Right atrium auricular region (tissue), 2 donors: ENCODE measurements around the gene CDC42EP1. TPM values are rescaled to one million over a fixed set of nuclear protein-coding genes. Genes with fewer than 3 reads are reported as not detected.

ENCODE experiments used
- DNase-seq: peaks from one replicate; pipeline ENCODE4 v3.0.0-alpha.2; 2019; ENCODE audit warnings: low spot score
- H3K27ac ChIP-seq, 2 donors: fragments of 200-600 bp; sonication (generic); 1 replicate in 1 of 2; 2 replicates in 1 of 2; pipeline ENCODE4 v1.5.1; 2016 to 2019
- H3K27me3 ChIP-seq, 2 donors: fragments of 200-600 bp; sonication (generic); one replicate each; pipeline versions ENCODE4 v1.5.1 to v1.6.0; 2017 to 2019
- H3K36me3 ChIP-seq: fragments of 200-600 bp; sonication (generic); one replicate; pipeline ENCODE4 v1.5.1; 2016
- H3K4me1 ChIP-seq, 2 donors: fragments of 200-600 bp; sonication (generic); one replicate each; pipeline versions ENCODE4 v1.5.1 to v1.6.0; 2017 to 2019
- H3K4me3 ChIP-seq, 2 donors: fragments of 200-600 bp; sonication (generic); 1 replicate in 1 of 2; 2 replicates in 1 of 2; pipeline ENCODE4 v1.5.1; 2017 to 2019; ENCODE audit warnings: mild to moderate bottlenecking in 1 of 2, moderate library complexity in 1 of 2
- H3K9me3 ChIP-seq, 2 donors: fragments of 200-600 bp; sonication (generic); one replicate each; pipeline ENCODE4 v1.5.1; 2019
- CTCF ChIP-seq, 2 donors: fragments of 200-600 bp; sonication (generic); IDR thresholded peaks; one replicate each; pipeline ENCODE4 v1.5.1; 2019; ENCODE audit warnings: antibody characterized with exemption in 2 of 2
- total RNA-seq, 2 donors: library from RNA; depleted of rRNA; stranded (reverse); fragments of >200 nt; gene quantifications; one replicate each; pipeline ENCODE4 v1.1.0, GENCODE V29; 2016

CDC42EP1 gene
- total RNA-seq, 2 donors from 2014 or later = 20.7 to 34.8 TPM

- TF ChIP-seq CTCF (IDR thresholded peaks at IDR 0.05) = no peak
- Histone ChIP-seq H3K4me1 (peaks cover 0 to 36% of the 10 kb centered on the region in 2 donors), H3K27me3 (no peaks in the 10 kb centered on the region), H3K9me3 (no peaks in the 10 kb centered on the region), H3K27ac (no peak overlapping the region), H3K36me3 (no peaks in the 10 kb centered on the region), H3K4me3 (no peak overlapping the region)
- no peak for DNase-seq
Measured at GRCh38 chr22:37542959-37543358, 17.3 kb upstream of the CDC42EP1 start.

- Histone ChIP-seq H3K4me1 (peaks cover 0 to 50% of the 10 kb centered on the region in 2 donors), H3K27ac (peak overlapping the region; percentile 84 to 91), H3K4me3 (peak overlapping the region in 1 of 2 donors; percentile 28), H3K36me3 (no peaks in the 10 kb centered on the region), H3K9me3 (no peaks in the 10 kb centered on the region), H3K27me3 (no peaks in the 10 kb centered on the region)
- peak; percentile 80 for DNase-seq
- TF ChIP-seq CTCF (IDR thresholded peaks at IDR 0.05) = peak; percentile 48 to 82
Measured at GRCh38 chr22:37544955-37545702, 15.2 kb upstream of the CDC42EP1 start.

GRCh38 chr22:37545703-37546436 is 14.4 kb upstream of the CDC42EP1 start:
- Histone ChIP-seq H3K4me3 (peak overlapping the region in 1 of 2 donors; percentile 28), H3K4me1 (peaks cover 0 to 57% of the 10 kb centered on the region in 2 donors)

GRCh38 chr22:37546437-37547250 is 13.6 kb upstream of the CDC42EP1 start:
- Histone ChIP-seq H3K4me1 (peaks cover 0 to 65% of the 10 kb centered on the region in 2 donors), H3K9me3 (no peaks in the 10 kb centered on the region), H3K4me3 (peak overlapping the region in 1 of 2 donors; percentile 28), H3K27me3 (no peaks in the 10 kb centered on the region), H3K36me3 (no peaks in the 10 kb centered on the region), H3K27ac (peak overlapping the region; percentile 84 to 91)
- no peak for DNase-seq
- no peak for TF ChIP-seq CTCF (IDR thresholded peaks at IDR 0.05)

More at GRCh38 chr22:37545703-37546436, 14.4 kb upstream of the CDC42EP1 start:
- Histone ChIP-seq H3K36me3 (no peaks in the 10 kb centered on the region), H3K27ac (peak overlapping the region; percentile 84 to 91), H3K27me3 (no peaks in the 10 kb centered on the region), H3K9me3 (no peaks in the 10 kb centered on the region)
- TF ChIP-seq CTCF (IDR thresholded peaks at IDR 0.05) = no peak
- peak; percentile 94 for DNase-seq

- Histone ChIP-seq H3K36me3 (no peaks in the 10 kb centered on the region), H3K27ac (peak overlapping the region; percentile 84 to 91), H3K9me3 (no peaks in the 10 kb centered on the region), H3K27me3 (no peaks in the 10 kb centered on the region), H3K4me3 (no peak overlapping the region), H3K4me1 (peaks cover 0 to 72% of the 10 kb centered on the region in 2 donors)
- DNase-seq = no peak
- no peak for TF ChIP-seq CTCF (IDR thresholded peaks at IDR 0.05)
Measured at GRCh38 chr22:37547251-37547741, 13.0 kb upstream of the CDC42EP1 start.
